Left lung (tissue), 10 donors: Measurements from ENCODE around the gene ZCRB1. TPM values are rescaled to one million over a fixed set of nuclear protein-coding genes. Genes with fewer than 3 reads are reported as not detected.

ENCODE experiments used
- ATAC-seq: fragments of 200-7000 bp; cut with Tn5 transposase; one replicate; pipeline ENCODE4 v1.9.1; 2020; ENCODE audit warnings: moderate library complexity
- DNase-seq, 4 donors: peaks; one replicate each; pipeline ENCODE4 v3.0.0-alpha.2; 2013 to 2020
- H3K27ac ChIP-seq, 2 donors: fragments of 200-600 bp; sonication (generic) in 1 of 2; one replicate each; pipeline versions ENCODE4 v1.5.0 to v1.8.0; 2020 to 2021
- H3K27me3 ChIP-seq, 2 donors: fragments of 200-600 bp; sonication (generic) in 1 of 2; one replicate each; pipeline versions ENCODE4 v1.5.0 to v1.8.0; 2020 to 2021
- H3K36me3 ChIP-seq, 2 donors: fragments of 200-600 bp; sonication (generic) in 1 of 2; one replicate each; pipeline versions ENCODE4 v1.5.0 to v1.8.0; 2020 to 2021
- H3K4me1 ChIP-seq, 2 donors: fragments of 200-600 bp; one replicate each; pipeline ENCODE4 v1.8.0; 2021
- H3K4me3 ChIP-seq, 2 donors: fragments of 200-600 bp; sonication (generic) in 1 of 2; one replicate each; pipeline versions ENCODE4 v1.5.0 to v1.8.0; 2020 to 2021; ENCODE audit warnings: mild to moderate bottlenecking in 1 of 2
- H3K9me3 ChIP-seq, 2 donors: fragments of 200-600 bp; sonication (generic) in 1 of 2; one replicate each; pipeline versions ENCODE4 v1.5.0 to v1.8.0; 2020 to 2021
- CTCF ChIP-seq, 2 donors: fragments of 200-600 bp; sonication (generic) in 1 of 2; IDR thresholded peaks; one replicate each; pipeline versions ENCODE4 v1.5.0 to v1.8.0; 2021; ENCODE audit warnings: antibody characterized with exemption in 2 of 2
- intact Hi-C, 2 donors: fragments of 100-400 bp; cut with DNase I; formaldehyde crosslinking; loops; one replicate each; pipeline versions ENCODE4 v1.11.2 to v1.14.2; 2022
- microRNA-seq, 2 donors: library from miRNA; unstranded; fragments of <30 nt; microRNA quantifications; one replicate each; pipeline ENCODE4, GENCODE V29; 2019
- polyA plus RNA-seq, 6 donors: library from polyadenylated mRNA; unstranded; fragments of 120-200 nt; gene quantifications; one replicate each; pipeline ENCODE4 v1.2.1, GENCODE V29; 2013; ENCODE audit not compliant: insufficient read length in 6 of 6
- total RNA-seq, 2 donors: library from RNA; stranded (reverse); fragmentation: NEBNext Ultra II Directional; extraction: Animal tissue kit (Norgen Biotek cat#: 25700); gene quantifications; one replicate each; pipeline ENCODE4 v1.2.1, GENCODE V29; 2021
- donor health status: DM: no; HTN: yes; CAD: no.
- donor health status: DM: no; HTN: no; CAD: no.

The ZCRB1 gene
- total and polyA plus RNA-seq, 8 donors: 34.8 to 87.6 (median 80.5) TPM

- TF ChIP-seq CTCF (IDR thresholded peaks at IDR 0.05): no peak
- no peaks in the 10 kb centered on the region for H3K4me1 ChIP-seq
- H3K36me3 ChIP-seq: no peaks in the 10 kb centered on the region
- DNase-seq (no peak), ATAC-seq (no peak)
- H3K27me3 ChIP-seq: no peaks in the 10 kb centered on the region
- H3K27ac ChIP-seq: no peak overlapping the region
- intact Hi-C loops: no loop called here
- no peaks in the 10 kb centered on the region for H3K9me3 ChIP-seq
- no peak overlapping the region for H3K4me3 ChIP-seq
Observed at GRCh38 chr12:42262271-42262670, 63.6 kb downstream of the ZCRB1 start.

Small RNA genes within 50 kb of the gene (microRNA-seq; reads per million reads assigned to microRNA genes)
- 0 to 0.17 reads per million in 2 donors for gene MIR7851

Other genes starting within 250 kb of the ZCRB1 start
- 10 to 100 TPM; 14.5 to 15.0 TPM for gene GXYLT1, start 181.2 kb downstream of the ZCRB1 start, total RNA-seq
- gene GXYLT1, start 181.2 kb downstream of the ZCRB1 start, polyA plus RNA-seq: 10 to 100 TPM; 20.7 to 23.9 (median 21.0) TPM
- 10 to 100 TPM; 27.6 to 33.4 TPM for gene YAF2, start 87.8 kb downstream of the ZCRB1 start, total RNA-seq
- 10 to 100 TPM; 18.7 to 23.8 (median 21.3) TPM for gene YAF2, start 87.8 kb downstream of the ZCRB1 start, polyA plus RNA-seq
- 10 to 100 TPM; 42.2 to 44.3 TPM for gene PPHLN1, start 73 bp upstream of the ZCRB1 start, total RNA-seq
- gene PPHLN1, start 73 bp upstream of the ZCRB1 start, polyA plus RNA-seq: 10 to 100 TPM; 61.4 to 75.2 (median 66.7) TPM